ENCODE data around the gene AHNAK.

AHNAK gene

DNA sequence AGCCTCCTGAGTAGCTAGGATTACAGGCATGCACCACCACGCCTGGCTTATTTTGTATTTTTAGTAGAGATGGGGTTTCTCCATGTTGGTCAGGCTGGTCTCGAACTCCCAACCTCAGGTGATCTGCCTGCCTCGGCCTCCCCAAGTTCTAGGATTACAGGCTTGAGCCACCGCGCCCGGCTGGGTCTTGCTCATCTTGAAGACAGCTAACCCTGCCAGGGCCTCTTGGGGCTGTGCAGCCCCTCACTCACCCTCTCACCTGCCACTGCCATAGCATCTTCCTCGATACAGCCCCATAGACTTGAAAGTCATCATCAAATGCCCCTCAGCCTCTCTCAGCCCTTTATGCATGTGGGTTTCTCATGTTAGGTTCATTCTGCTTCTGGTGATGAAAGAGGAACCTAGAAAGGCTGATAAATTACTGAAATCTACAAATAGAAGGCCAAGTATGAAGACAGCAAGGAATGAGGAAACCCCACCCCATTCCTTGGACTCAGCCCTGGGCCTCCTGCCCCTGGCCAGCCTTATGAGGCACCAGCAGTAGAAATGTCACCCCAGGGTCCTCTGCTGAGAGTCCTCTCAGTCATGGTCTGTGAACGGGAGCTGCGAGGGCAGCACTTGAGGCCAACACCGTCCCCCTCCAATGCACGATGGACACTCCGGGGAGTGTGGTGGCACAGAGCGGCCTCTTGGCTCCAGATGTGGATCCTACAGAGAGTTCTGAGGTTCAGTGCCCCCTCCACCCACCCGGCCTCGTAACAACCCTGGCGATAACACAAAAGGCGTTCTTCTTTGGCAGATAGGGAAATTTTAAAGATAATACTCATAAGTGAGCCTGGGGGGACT lies 103.0 kb downstream of the AHNAK start:
- no peak for DNase-seq

DNA sequence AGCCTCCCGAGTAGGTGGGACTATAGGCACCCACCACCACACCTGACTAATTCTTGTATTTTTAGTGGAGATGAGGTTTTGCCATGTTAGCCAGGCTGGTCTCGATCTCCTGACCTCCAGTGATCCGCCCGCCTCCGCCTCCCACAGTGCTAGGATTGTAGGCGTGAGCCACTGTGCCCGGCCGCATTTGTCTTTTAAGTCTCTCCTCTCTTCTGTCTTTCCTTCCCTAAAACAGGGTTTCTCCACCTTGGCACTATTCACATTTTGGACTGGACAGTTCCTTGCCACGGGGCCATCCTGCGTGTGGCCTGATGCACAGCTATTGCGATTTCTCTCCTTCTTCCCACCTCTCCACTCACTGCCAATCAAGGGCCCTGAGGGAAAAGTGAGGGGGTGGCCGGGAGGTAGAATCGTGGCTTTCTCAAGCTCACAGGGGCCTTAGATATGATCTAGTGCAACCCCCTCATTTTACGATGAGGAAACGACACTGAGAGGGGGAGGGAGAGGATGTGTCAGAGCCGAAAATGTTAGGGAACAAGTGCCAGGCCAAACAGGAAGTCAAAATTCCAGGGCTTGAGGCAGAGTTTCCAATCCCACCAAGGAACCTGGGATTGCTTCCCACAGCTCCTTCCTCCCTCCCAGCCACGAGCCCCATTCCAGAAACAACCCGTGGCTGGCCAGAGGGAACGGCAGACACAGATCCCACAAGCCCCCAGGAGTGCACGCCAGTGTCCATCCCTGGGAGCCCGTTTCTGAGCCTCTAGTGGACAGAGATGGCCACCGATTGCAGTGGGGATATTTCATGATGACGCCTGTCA lies 106.6 kb downstream of the AHNAK start:
- DNase-seq: peak in 6 of 56 donors; percentile 6 to 37 (median 12)

DNA sequence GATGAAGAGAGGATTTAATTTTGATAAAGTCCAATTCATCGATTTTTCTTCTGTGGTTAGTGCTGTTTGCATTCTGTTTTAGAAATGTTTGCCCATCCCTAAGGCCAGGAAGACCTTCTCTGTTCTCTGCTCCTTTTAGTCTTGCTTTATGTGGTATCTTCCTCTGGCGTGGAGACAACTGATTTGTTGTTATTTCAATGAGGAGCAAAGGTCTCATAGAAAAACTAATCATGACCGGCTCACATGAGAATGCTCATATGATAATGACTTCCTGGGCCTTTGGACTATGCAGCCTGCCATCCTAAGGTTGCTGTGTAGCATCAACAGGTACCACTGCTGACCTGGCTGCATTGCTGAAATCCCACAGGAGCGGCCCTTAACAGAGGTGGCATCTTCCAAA lies 108.0 kb downstream of the AHNAK start:
- DNase-seq: no peak

DNA sequence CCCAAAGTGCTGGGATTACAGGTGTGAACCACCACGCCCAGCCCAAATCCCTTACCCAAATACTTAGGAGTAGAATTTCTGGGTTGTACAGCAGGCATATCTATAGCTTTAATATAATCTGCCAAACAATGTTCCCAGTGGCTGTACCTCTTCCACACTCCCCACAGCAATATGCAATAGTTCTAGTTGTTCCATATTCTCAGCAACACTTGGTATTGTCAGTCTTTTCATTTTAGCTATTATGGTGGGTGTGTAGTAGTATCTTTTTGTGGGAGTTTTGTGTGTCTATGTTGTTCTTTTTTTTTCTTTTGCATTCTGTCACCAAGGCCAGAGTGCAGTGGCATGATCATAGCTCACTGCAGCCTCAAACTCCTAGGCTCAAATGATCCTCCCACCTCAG lies 109.0 kb downstream of the AHNAK start:
- DNase-seq: no peak

DNA sequence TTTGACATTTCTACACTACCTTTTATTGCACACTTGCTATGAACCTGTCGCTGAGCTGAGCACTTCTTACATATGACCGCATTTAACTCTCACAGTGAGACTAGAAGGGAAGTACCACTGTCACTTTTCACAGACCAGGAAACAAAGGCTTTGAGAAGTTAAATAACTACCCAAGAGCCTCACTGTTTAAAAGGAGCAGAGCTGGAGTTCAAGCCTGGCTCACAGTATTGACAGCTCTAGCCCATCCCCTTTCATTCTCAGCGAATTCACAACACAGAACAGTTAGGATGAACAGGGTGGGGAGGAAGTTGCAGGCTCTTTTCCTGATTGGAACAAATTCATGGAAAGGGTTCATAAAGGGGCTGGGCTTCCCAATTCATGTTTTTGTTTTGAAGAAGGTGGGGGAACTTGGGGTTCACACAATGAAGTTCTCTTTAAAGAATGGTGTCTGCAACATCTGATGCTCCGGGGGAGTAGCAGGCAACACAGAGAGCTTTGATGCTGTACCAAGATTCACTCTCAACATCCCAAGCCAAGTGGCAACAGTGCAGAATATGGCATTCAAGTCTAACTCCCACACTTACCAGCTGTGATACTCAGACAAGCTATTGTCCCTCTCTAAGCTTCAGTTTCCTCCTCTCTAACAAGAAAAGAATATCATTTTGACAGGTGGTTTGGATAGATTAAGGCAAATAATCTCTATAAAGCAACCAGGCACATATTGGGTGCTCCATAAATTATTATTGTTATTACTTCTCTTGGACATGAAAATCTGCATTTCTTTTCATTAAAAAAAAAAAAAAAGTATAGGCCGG lies 110.6 kb downstream of the AHNAK start:
- DNase-seq: peak in 5 of 56 donors; percentile 12 to 44 (median 19)

DNA sequence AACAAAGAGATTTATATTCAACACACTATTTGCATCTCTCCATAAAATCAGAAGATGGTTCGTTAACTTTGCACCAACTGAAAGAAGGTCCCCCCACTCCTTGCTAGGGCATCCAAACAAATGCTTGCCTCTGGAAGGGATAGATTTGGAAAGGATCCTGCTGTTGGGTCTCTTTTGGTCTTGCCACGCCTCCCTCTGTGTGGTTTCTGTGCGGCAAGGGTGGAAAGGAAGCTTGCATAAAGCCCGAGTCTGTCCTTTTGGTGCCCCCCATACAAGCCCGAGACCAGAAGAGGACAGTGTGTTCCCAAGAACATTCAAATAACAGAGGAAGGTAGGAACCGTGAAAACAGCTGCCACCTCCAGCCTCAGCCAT lies 112.7 kb downstream of the AHNAK start:
- DNase-seq: no peak

DNA sequence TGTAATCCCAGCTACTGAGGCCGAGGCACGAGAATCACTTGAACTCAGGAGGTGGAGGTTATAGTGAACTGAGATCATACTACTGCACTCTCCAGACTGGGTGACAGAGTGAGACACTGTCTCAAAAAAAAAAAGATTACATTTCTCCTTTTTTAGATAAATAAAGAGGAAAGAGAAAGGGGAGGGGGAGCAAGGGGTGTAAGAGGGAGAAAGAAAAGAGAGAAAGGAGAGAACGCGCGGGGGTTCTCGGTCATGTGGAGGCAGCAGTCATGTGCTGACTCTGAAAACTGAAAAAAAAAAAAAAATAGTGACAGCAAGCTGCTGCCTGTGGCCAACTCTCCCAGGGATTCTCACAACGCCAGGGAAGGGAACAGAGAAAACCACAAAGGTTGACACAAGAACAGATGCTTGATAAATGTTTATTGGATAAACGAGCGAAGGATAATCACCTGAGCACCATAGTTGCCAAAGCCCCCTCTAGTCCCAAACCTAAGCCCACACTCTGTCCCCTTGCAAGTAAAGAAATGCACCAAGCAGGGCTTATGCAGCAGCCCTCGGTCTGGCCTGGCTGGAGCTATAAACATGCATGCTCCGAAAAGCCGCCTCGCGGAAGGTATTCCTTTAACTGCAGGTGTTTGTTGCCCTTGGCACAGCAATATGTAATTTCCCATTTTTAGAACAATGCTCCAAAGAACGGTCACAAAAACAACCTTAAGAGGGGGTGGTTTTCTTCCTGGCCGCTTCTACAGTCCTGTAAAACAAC lies 113.3 kb downstream of the AHNAK start:
- no peak for DNase-seq

DNA sequence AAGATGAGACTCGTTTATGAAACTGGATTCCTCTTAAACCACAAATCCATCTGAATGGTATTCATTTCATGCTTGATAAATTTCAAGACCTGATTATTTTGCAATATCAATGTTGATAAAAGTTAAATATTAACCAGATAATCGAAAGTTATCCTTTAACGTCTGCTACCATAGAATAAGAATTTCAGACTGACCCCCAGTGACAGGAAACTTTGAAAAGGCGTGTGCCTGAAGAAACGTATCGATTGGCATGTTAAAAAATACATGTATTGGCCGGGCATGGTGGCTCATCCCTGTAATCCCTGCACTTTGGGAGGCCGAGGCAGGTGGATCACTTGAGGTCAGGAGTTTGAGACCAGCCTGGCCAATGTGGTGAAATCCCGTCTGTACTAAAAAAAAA lies 113.9 kb downstream of the AHNAK start:
- DNase-seq: no peak

DNA sequence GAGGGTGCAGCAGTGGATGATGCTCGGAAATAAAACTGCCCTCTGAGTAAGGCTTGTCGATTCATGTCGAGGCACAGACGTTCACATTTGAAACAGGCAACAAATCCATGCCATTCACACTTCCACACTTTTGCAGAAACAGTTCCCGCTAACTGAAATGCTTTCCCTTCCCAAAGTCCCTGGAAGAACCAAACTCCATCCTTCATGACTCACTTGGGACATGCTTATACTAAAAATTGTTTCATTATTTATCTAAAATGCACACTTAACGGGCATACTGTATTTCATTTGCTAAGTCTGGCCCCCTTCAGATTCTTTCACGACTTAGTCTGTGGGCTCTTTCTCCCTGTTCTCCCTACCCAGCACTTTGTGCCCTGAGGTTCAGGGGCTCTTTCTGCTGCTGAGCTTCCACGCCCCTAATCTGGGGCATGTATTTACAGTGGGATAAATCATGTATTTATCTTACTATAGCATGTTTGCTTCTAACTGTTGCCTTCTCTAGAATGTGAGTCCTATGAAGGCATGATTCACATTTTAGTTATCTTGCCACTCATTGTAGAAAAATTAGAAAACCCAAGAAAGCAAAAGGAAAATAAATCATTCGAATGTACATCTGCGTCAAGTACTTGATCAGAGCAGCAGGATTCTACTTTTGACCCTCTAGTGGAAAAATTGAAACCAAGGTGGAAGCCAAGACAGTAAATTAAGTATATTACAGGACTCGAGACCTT lies 115.3 kb downstream of the AHNAK start:
- no peak for DNase-seq

DNA sequence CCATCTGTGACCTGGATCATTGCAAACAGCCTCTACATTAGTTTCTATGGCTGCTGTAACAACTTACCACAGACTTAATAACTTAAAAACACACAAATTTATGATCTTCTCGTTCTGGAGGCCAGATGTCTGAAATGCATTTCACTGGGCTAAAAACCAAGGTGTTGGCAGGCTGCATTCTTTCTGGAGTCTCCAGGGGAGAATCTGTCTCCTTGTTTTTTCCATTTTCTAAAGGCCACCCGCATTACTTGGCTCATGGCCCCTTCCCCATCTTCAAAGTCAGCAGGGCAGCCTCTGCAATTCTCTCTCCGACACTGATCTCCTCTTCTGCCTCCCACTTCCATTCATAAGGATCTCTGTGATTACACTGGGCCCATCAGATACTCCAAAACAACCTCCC lies 116.2 kb downstream of the AHNAK start:
- DNase-seq: no peak

DNA sequence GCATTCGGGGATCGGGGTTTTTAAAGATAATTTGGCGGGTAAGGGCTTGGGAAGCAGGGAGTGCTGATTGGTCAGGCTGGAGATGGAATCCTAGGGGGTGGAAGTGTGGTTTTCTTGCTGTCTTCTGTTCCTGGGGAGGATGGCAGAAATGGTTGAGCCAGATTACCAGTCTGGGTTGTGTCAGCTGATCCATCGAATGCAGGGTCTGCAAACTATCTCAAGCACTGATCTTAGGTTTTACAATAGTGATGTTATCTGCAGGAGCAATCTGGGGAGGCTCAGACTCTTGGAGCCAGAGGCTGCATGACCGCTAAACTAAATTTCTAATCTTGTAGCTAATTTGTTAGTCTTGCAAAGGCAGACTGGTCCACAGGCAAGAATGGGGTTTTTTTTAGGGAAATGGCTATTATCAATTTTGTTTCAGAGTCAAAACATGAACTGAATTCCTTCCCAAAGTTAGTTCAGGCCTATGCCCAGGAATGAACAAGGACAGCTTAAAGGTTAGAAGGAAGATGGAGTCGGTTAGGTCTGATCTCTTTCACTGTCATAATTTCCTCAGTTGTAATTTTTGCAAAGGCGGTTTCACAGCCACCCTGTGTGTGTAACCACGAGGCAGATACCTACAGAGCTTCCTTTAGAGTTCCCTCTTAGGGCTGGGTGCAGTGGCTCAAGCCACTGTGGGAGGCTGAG lies 117.6 kb downstream of the AHNAK start:
- no peak for DNase-seq

DNA sequence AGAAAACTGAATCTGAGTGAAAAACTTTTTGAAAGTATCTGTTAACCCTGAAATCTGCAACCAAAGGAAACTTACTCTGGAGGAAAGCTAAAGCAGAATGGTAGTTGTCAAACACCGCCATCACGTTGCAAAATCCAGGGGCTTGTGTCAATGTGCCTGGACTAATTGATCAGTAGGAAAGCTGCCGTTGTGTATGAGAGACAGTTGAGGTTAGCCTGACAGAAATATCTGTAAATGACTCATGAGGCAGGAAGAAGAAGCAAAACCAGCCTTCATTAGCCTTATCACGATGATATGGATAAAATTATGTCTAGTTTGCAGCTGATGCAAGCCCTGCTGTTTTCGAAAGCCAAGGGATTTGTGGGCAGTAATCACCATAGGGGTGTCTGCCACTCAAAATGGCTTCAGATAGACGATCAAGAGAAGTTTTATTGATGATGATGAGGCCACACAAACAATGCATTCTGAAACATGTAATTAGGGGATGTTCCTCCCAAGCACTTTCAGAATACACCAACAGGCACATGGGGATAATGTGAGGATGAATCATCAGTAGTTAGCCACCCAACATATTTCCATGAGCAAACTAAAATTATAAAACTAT lies 118.9 kb downstream of the AHNAK start:
- no peak for DNase-seq

DNA sequence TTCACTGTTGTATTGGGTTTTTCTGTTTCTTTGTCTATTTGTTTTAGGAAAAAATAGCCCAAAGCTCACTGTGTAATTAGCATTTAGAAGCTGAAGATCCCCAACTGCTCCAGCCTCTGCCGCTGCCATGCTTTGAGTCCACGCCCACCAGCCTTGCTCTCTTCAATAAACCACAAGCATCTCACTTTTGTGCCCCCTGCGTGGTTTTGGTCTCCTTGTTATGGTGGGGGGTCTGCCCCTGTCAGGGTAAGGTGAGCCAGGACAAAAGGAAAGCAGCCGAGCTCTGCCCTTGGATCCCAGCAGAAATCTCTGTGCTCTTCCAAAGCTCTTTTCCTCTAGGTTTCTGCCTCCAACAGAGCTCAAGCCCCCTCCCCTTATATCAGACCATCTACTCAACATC lies 123.6 kb downstream of the AHNAK start:
- DNase-seq: no peak

DNA sequence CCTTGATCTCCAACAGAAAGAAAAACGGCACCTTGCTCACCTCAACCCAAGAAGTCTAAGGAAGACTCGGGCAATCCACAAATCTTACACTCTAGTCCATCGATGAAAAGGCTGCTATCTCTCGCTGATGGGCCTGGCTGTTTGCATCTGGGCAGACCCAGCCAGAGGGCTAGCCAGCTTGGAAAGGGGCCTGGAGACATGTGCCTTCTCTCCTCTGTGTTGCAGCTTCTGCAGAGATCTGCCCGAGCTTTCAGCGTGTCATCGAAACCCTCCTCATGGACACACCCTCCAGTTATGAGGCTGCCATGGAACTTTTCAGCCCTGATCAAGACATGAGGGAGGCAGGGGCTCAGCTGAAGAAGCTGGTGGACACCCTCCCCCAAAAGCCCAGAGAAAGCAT lies 124.6 kb downstream of the AHNAK start:
- no peak for DNase-seq

DNA sequence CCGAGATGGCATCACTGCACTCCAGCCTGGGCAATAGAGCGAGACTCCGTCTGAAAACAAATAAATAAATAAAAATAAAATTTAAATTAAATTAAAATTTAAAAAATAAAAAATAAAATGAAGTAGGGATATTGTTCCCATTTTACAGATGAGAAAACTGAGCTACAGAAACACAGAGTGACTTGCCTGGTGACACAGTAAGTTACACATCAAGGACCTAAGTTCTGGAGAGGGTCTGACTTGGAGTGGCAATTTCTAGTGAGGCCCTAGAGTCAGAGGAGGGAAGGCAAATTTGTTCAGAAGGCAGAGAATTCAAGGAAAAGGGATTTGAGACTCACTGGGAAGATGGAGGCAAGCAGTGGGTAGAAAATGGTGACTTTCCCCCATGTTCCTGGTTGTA lies 125.7 kb downstream of the AHNAK start:
- no peak for DNase-seq

DNA sequence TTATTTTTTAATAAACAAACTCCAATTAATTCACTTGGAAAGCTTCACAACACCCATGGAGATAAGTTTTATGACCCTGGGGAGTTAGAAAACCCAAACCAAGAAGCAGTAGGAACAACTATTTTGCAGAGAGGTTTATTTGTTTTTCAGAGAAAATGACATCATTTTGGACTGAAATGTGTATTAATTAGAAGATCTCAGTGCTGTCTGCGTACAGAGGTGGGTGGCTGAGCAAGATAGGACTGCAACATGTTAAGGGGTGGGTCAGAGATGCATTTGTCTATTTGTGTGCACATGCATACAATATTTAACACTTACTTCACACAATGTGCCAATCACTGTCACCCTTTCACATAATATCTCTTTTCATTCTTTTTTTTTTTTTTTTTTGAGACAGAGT lies 126.7 kb downstream of the AHNAK start:
- DNase-seq: no peak

DNA sequence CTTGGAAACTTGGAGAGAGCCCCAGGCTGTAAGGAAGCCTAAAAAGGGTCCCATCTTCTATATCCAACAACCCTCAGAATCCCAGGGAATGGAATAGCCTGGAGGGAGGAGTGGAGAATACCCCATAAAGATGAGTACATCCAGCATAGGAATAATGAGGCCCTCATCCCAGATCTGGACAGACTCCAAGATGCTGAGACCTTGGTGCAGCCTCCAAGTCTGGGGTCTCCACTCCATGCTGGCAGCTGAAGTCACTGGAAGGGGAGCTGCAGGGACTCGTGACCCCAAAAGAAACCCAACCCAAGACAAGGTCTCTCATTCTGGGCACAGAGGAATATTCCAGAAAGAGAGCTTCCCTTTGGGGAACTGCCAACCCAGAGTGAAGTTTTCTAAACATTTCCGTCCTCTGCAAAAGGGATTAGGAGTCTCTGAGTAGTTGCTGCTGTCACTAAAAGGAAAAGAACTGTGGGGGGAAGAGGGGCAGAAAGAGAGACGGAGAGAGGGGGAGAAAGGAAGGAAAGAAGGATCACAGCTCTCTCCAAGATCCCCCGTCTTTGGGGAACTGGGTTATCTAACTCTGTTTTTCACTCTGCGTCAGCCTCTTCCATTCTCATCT lies 127.2 kb downstream of the AHNAK start:
- no peak for DNase-seq

DNA sequence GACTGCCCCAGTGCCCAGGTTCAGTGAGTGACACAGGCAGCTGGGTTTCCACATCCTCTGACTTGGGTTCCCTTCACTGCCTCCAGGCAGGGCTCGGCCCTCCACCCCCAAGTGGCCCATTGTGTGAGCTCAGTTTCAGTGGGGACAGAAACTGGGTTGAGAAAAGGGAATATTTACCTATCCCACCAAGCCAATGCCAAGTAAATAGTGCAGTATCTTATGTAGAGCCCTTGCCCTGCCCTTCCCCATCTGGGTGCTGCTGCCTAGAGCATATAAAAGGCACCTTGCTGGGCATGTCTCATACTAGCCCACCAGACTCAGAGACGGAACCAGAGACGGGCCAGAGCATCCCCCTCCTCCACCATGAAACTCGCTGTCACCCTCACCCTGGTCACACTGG lies 127.9 kb downstream of the AHNAK start, which contains the start of gene SCGB1A1:
Gene SCGB1A1 (plus strand): TSS at position 301 of the 400 bp plus-strand sequence. CDS start 63 bp downstream, at position 364.
- no peak for DNase-seq

DNA sequence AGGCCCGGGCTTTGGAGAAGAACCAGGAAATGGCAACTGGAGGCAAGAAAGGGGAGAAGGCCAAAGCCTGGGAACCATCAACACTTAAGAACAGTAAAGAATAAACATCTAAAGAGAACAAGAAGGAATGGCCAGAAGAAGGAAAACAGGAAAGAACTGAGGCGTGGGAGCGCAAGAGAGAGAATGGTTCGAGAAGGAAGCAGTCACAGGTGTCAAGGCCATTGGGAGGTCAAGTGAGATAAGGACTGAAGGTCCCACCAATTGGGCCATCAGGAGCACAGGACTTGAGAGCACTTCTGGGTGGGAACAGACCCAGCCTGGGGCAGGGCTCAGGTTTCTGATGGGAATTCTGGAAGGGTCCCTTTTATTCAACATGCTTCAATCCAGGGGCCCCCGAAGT lies 128.5 kb downstream of the AHNAK start:
- DNase-seq: no peak
